ENCODE measurements around the gene KCNIP4. TPM values are rescaled to one million over a fixed set of nuclear protein-coding genes. Genes with fewer than 3 reads are reported as not detected.
A peak's percentile ranks its signal among the peaks of the same experiment; 100 is the strongest.
"Not testable (repeated sequence)": the region's sequence is repeated elsewhere in the genome, so short reads cannot be mapped to it uniquely, and the experiment has no call there.

Gene KCNIP4
- total RNA-seq, 1 donor from 2014 or later = 0.17 TPM

DNA sequence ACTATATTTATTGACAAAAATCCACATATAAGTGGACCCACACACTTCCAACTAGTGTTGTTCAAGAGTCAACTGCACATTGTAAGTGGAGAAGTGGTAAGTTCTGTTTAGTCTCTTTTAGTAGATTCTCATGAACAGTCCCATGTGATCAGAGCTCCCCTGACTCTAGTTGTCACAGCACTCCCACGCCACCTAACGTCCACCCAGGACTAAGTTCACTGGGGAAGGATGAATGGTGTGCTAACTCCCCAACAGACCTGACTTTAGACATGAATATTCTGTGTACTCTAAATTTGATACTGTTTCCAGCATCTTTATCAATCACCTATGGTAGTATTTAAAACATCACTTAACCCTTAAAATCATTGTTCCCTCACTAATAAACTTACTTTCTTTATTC is 1188.5 kb downstream of the KCNIP4 start:
- H3K4me3 ChIP-seq (ENCODE audit: low read depth, low read length) = no peak overlapping the region
- no peak for DNase-seq (ENCODE audit: low read depth)
- TF ChIP-seq, protein P1, sequence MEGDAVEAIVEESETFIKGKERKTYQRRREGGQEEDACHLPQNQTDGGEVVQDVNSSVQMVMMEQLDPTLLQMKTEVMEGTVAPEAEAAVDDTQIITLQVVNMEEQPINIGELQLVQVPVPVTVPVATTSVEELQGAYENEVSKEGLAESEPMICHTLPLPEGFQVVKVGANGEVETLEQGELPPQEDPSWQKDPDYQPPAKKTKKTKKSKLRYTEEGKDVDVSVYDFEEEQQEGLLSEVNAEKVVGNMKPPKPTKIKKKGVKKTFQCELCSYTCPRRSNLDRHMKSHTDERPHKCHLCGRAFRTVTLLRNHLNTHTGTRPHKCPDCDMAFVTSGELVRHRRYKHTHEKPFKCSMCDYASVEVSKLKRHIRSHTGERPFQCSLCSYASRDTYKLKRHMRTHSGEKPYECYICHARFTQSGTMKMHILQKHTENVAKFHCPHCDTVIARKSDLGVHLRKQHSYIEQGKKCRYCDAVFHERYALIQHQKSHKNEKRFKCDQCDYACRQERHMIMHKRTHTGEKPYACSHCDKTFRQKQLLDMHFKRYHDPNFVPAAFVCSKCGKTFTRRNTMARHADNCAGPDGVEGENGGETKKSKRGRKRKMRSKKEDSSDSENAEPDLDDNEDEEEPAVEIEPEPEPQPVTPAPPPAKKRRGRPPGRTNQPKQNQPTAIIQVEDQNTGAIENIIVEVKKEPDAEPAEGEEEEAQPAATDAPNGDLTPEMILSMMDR (conservative IDR thresholded peaks at IDR 0.05; ENCODE audit: low read depth, low read length) = peak; percentile 57

DNA sequence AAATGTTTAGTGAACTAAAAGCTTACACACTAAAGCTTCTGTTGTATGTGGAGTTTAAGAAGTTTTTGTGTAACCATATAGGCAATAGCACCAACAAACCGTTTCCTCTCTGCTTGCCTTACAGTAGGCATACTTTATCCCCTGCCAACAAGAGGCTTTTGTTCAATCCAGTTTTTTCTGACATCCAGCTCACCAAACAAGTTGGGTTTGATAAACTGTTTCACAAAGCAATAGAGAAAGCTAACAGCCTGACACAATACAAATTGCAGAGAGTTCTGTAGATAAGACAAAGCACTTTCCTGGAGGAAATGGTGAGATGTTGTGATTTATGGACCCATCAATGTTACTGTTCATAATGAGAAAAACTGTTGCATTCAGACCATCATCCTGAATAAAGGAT is 1194.5 kb downstream of the KCNIP4 start:
- no peak for DNase-seq (ENCODE audit: low read depth)
- no peak overlapping the region for H3K4me3 ChIP-seq (ENCODE audit: low read depth, low read length)
- TF ChIP-seq, protein P1 (conservative IDR thresholded peaks at IDR 0.05; ENCODE audit: low read depth, low read length) = no peak

DNA sequence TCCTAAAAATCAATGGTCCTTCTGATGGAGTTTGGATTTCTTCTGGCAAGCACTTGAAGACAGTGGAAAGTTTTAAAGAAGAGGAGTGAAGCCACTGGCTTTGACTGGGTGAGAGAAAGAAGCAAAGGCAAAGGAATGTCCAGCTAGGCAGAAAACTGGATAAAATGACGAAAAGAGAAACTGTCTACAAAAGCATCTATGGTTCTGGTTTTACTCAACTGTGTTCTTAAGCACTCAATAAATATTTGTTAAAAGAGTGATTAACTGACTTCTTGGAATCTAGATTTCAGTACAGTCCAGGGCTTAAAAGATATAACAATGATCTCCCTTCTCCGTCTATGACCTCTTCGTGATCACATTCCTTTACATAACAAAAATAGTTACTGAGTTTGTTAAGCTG is 1195.9 kb downstream of the KCNIP4 start:
- no peak overlapping the region for H3K4me3 ChIP-seq (ENCODE audit: low read depth, low read length)
- TF ChIP-seq, protein P1 (conservative IDR thresholded peaks at IDR 0.05; ENCODE audit: low read depth, low read length) = no peak
- DNase-seq (ENCODE audit: low read depth) = no peak

GRCh38 chr4:20746000-20746399 is 1202.6 kb downstream of the KCNIP4 start:
- not testable (repeated sequence) for DNase-seq (ENCODE audit: low read depth); H3K4me3 ChIP-seq (ENCODE audit: low read depth, low read length)

- no peak overlapping the region for H3K4me3 ChIP-seq (ENCODE audit: low read depth, low read length)
- no peak for DNase-seq (ENCODE audit: low read depth)
- TF ChIP-seq, protein P1 (conservative IDR thresholded peaks at IDR 0.05; ENCODE audit: low read depth, low read length) = no peak
Observed at GRCh38 chr4:20735931-20736330, 1212.6 kb downstream of the KCNIP4 start.

DNA sequence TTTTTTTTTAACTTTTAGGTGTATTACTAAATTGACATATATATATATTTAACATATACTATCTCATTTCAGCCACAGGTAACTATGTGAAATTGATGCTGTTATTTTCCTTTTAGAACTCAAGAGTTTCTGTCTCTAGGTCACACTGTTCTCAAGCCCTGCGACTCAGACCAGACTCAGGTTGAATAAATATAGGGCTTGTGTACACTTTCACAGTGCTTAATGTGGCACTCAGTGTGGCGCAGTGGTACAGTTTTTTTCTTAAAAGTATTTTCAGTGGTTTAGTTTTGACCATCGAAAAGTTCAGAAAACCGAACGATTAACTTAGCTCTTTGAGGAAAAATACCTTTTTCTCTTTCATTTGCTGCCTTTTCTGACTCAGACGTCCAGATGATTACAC is 1223.7 kb downstream of the KCNIP4 start:
- TF ChIP-seq, protein P1 (conservative IDR thresholded peaks at IDR 0.05; ENCODE audit: low read depth, low read length) = no peak
- no peak for DNase-seq (ENCODE audit: low read depth)
- H3K4me3 ChIP-seq (ENCODE audit: low read depth, low read length) = no peak overlapping the region

DNA sequence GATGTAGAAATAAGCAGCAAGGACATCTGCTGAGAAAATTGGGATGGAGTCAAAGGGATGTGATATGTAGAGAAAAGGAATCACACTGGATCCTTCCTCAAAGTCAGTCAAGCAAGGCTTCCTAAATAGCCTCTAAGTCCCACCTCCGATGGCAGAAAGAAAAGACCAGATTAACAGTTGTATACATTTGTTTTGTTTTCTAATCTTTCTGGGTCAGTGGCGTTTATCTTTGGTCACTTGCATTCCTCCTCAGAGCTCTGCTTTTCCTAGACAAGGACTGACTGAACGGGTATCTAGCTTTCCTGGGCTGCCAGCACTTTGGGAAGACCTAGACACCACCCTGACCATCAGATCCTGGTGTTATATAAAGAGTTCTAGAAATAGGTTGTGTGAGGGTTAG is 1225.1 kb downstream of the KCNIP4 start:
- TF ChIP-seq, protein P1 (conservative IDR thresholded peaks at IDR 0.05; ENCODE audit: low read depth, low read length) = no peak

GRCh38 chr4:20723019-20723418 is 1225.6 kb downstream of the KCNIP4 start:
- no peak for DNase-seq (ENCODE audit: low read depth)
- TF ChIP-seq, protein P1 (conservative IDR thresholded peaks at IDR 0.05; ENCODE audit: low read depth, low read length) = no peak
- no peak overlapping the region for H3K4me3 ChIP-seq (ENCODE audit: low read depth, low read length)

More for the DNA sequence above, 1225.1 kb downstream of the KCNIP4 start:
- H3K4me3 ChIP-seq (ENCODE audit: low read depth, low read length) = no peak overlapping the region
- no peak for DNase-seq (ENCODE audit: low read depth)
